Sigmoid colon (tissue), 7 donors: ENCODE measurements around the gene PROSER3. TPM values are rescaled to one million over a fixed set of nuclear protein-coding genes. Genes with fewer than 3 reads are reported as not detected.

ENCODE experiments used
- DNase-seq: peaks from one replicate; pipeline ENCODE4 v3.0.0-alpha.2; 2019
- H3K27ac ChIP-seq, 4 donors: fragments of 200-600 bp; sonication (generic); one replicate each; pipeline ENCODE4 v1.5.1; 2016 to 2019; ENCODE audit warnings: mild to moderate bottlenecking in 1 of 4
- H3K27me3 ChIP-seq, 3 donors: fragments of 200-600 bp; sonication (generic); one replicate each; pipeline ENCODE4 v1.5.1; 2019; ENCODE audit warnings: mild to moderate bottlenecking in 1 of 3
- H3K36me3 ChIP-seq, 4 donors: fragments of 200-600 bp; sonication (generic); one replicate each; pipeline ENCODE4 v1.5.1; 2016 to 2019
- H3K4me1 ChIP-seq, 4 donors: fragments of 200-600 bp; sonication (generic); one replicate each; pipeline ENCODE4 v1.5.1; 2017 to 2019
- H3K4me3 ChIP-seq, 4 donors: fragments of 200-600 bp; sonication (generic); one replicate each; pipeline ENCODE4 v1.5.1; 2017 to 2019; ENCODE audit warnings: mild to moderate bottlenecking in 2 of 4, moderate library complexity in 1 of 4
- H3K9me3 ChIP-seq, 4 donors: fragments of 200-600 bp in 3 of 4; sonication (generic) in 3 of 4; one replicate each; pipeline versions ENCODE4 v1.5.1 to v1.6.1; 2013 to 2019
- CTCF ChIP-seq, 4 experiments: fragments of 450-650 bp in 3 of 4; fragments of 200-600 bp in 1 of 4; IDR thresholded peaks; one replicate each; pipeline ENCODE4 v1.5.1; 2016 to 2019; ENCODE audit warnings: antibody characterized with exemption in 4 of 4, mild to moderate bottlenecking in 3 of 4, moderate library complexity in 2 of 4
- EP300 ChIP-seq, 4 donors: sonication (generic); formaldehyde crosslinking; IDR thresholded peaks; one replicate each; pipeline ENCODE4 v1.6.1; 2017; ENCODE audit warnings: antibody characterized with exemption in 4 of 4
- POLR2A ChIP-seq, 2 donors: fragments of 450-650 bp; IDR thresholded peaks; one replicate each; pipeline ENCODE4 v1.6.1; 2016; ENCODE audit warnings: antibody characterized with exemption in 2 of 2, mild to moderate bottlenecking in 2 of 2, moderate library complexity in 2 of 2
- POLR2AphosphoS5 ChIP-seq, 4 donors: sonication (generic); formaldehyde crosslinking; IDR thresholded peaks; one replicate each; pipeline ENCODE4 v1.6.1; 2017; ENCODE audit warnings: antibody characterized with exemption in 4 of 4
- WGBS, 2 donors: extraction: QIAGEN DNeasy Blood & Tissue Kit; methylation state at CpG; one replicate each; pipeline ENCODE4 v1.1.7; 2013; 5-methylcytosine and 5-hydroxymethylcytosine counted together
- intact Hi-C: fragments of 100-400 bp; cut with DNase I; formaldehyde crosslinking; loops from one replicate; pipeline ENCODE4 v1.15.1; 2023
- polyA plus RNA-seq, 3 donors: library from polyadenylated mRNA; stranded (reverse); fragments of 200-250 nt; gene quantifications; one replicate each; pipeline ENCODE4 v1.2.3, GENCODE V29; 2013
- total RNA-seq, 4 donors: library from RNA; depleted of rRNA; stranded (reverse); fragments of >200 nt; gene quantifications; one replicate each; pipeline ENCODE4 v1.1.0, GENCODE V29; 2016
- donor health status: healthy with polysubstance abuse.
- donor health status: Bipolar disorder and iron deficiency.
- donor health status: healthy.

Gene PROSER3
- total and polyA plus RNA-seq, 7 donors: 2.4 to 16.5 (median 5.0) TPM

DNA sequence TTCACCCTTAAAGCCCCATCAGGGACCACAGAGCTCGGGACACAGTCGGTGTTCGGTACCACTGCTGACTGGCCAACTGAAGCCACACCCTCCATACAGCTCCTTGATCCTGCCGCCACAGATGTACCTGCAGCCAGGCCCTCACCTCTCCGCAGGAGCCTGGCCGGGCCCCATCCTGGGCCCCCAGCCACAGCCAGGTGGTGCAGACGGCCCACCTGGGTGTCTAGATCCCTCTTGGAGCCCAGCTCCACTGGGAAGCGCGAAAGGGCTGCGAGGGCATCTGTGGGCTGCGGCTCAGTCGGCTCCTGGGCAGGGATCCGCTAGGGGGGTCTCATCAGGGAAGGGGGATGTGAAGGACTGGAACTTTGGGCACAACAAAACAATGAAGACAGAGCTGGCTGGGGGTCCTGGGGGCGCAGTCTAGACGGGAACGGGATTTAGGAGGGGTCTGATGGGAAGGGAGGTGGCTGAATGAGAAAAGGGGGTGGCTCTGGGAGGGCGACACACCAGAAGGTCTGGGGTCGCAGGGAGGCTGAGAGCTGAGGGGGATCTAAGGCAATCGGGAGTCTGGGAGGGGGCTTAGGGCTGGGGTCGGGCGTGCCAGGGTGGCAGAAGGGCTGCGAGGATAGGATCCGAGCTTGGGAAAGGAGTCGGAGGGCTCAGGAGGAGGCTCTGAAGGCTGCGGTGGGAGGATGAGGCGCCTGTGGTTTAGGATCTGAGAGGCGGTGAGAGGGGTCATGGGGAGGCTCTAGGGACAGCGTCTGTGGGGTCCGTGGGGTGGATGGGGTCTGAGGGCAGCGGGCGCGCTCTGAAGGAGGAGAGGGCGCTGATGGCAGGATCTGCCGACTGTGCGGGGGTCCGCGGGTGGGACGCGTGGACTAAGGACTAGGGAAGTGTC is 38.9 kb downstream of the PROSER3 start:
- H3K27me3 ChIP-seq: peaks cover 0 to 48% (median 29%) of the 10 kb centered on the region in 3 donors
- H3K36me3 ChIP-seq: no peaks in the 10 kb centered on the region
- H3K9me3 ChIP-seq: no peaks in the 10 kb centered on the region
- TF ChIP-seq POLR2AphosphoS5 (IDR thresholded peaks at IDR 0.05) (no peak), POLR2A (IDR thresholded peaks at IDR 0.05) (no peak)
- H3K4me1 ChIP-seq: peaks cover 0 to 8% (median 0%) of the 10 kb centered on the region in 4 donors
- no peak overlapping the region for H3K27ac ChIP-seq
- intact Hi-C loops: no loop called here
- no peak for DNase-seq
- H3K4me3 ChIP-seq: no peak overlapping the region
- 24 to 29% methylated on average over 39 of the region's 39 CpGs for WGBS, 2 donors

- no peak for DNase-seq
- WGBS, 2 donors: 14 to 19% methylated on average over 15 of the region's 15 CpGs
- no peak overlapping the region for H3K27ac ChIP-seq
- intact Hi-C loops: no loop called here
- H3K36me3 ChIP-seq: no peaks in the 10 kb centered on the region
- no peak for TF ChIP-seq CTCF (IDR thresholded peaks at IDR 0.05)
- no peak for TF ChIP-seq POLR2AphosphoS5 (IDR thresholded peaks at IDR 0.05)
- TF ChIP-seq POLR2A (IDR thresholded peaks at IDR 0.05): no peak
- TF ChIP-seq EP300 (IDR thresholded peaks at IDR 0.05): no peak
- no peak overlapping the region for H3K4me3 ChIP-seq
- H3K9me3 ChIP-seq: no peaks in the 10 kb centered on the region
- peaks cover 0 to 8% (median 0%) of the 10 kb centered on the region in 4 donors for H3K4me1 ChIP-seq
- peaks cover 0 to 48% (median 29%) of the 10 kb centered on the region in 3 donors for H3K27me3 ChIP-seq
Measured at GRCh38 chr19:35797663-35798062, 39.7 kb downstream of the PROSER3 start.

DNA sequence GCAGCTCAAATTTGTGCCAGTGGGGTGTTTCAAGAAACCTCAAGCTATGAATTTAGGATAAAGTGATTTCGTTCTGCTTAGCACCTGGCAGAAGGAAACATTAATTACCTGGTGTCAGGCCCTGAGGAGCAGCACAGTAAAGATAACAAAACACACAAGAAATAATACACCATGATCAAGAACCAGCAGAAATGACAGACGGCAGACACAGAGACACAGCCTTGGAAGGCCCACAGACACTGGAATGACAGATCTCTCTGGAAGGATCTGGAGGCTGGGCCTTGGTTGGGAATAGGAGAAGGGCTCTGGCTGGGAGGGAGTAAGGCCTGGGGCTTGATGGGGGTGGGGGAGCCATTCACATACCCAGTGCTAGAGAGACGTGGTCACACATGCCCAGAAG is 43.9 kb downstream of the PROSER3 start:
- Histone ChIP-seq H3K27me3 (peaks cover 0 to 31% (median 17%) of the 10 kb centered on the region in 3 donors), H3K9me3 (no peaks in the 10 kb centered on the region), H3K4me3 (no peak overlapping the region), H3K4me1 (peaks cover 0 to 8% (median 0%) of the 10 kb centered on the region in 4 donors), H3K27ac (no peak overlapping the region), H3K36me3 (no peaks in the 10 kb centered on the region)
- no peak for DNase-seq
- intact Hi-C loops: no loop called here
- WGBS, 2 donors: 63 to 69% methylated on average over 3 of the region's 3 CpGs
- TF ChIP-seq EP300 (IDR thresholded peaks at IDR 0.05) (no peak), POLR2AphosphoS5 (IDR thresholded peaks at IDR 0.05) (no peak), POLR2A (IDR thresholded peaks at IDR 0.05) (no peak), CTCF (IDR thresholded peaks at IDR 0.05) (no peak)

GRCh38 chr19:35805526-35806102 is 47.6 kb downstream of the PROSER3 start:
- no peaks in the 10 kb centered on the region for H3K36me3 ChIP-seq
- TF ChIP-seq CTCF (IDR thresholded peaks at IDR 0.05) (no peak), EP300 (IDR thresholded peaks at IDR 0.05) (no peak), POLR2AphosphoS5 (IDR thresholded peaks at IDR 0.05) (no peak), POLR2A (IDR thresholded peaks at IDR 0.05) (no peak)
- no peak overlapping the region for H3K4me3 ChIP-seq
- DNase-seq: peak; percentile 52
- no peak overlapping the region for H3K27ac ChIP-seq
- peaks cover 0 to 6% (median 0%) of the 10 kb centered on the region in 3 donors for H3K27me3 ChIP-seq
- H3K9me3 ChIP-seq: no peaks in the 10 kb centered on the region
- H3K4me1 ChIP-seq: no peaks in the 10 kb centered on the region
- 48 to 69% methylated on average over 5 of the region's 5 CpGs for WGBS, 2 donors
- intact Hi-C loops: no loop called here

GRCh38 chr19:35806597-35806996 is 48.6 kb downstream of the PROSER3 start:
- WGBS, 2 donors: 89 to 90% methylated on average over 18 of the region's 18 CpGs
- Histone ChIP-seq H3K9me3 (no peaks in the 10 kb centered on the region), H3K36me3 (no peaks in the 10 kb centered on the region), H3K27me3 (peaks cover 0 to 10% (median 0%) of the 10 kb centered on the region in 3 donors), H3K4me3 (no peak overlapping the region), H3K4me1 (no peaks in the 10 kb centered on the region), H3K27ac (no peak overlapping the region)
- intact Hi-C loops: no loop called here
- TF ChIP-seq EP300 (IDR thresholded peaks at IDR 0.05) (no peak), CTCF (IDR thresholded peaks at IDR 0.05) (no peak), POLR2AphosphoS5 (IDR thresholded peaks at IDR 0.05) (no peak), POLR2A (IDR thresholded peaks at IDR 0.05) (no peak)
- no peak for DNase-seq
